ENCODE results near the gene CD200R1. TPM values are rescaled to one million over a fixed set of nuclear protein-coding genes. Genes with fewer than 3 reads are reported as not detected.
"Not testable (repeated sequence)": the region's sequence is repeated elsewhere in the genome, so short reads cannot be mapped to it uniquely, and the experiment has no call there.

CD200R1 gene
- total RNA-seq, 1 donor, result under 0.01 TPM

GRCh38 chr3:112925560-112925959, 49.3 kb downstream of the CD200R1 start:
- Histone ChIP-seq H3K27ac (ENCODE audit: low read depth, low read length) (no peak overlapping the region), H3K79me2 (ENCODE audit: insufficient read depth, low read length) (no peaks in the 10 kb centered on the region), H4K20me1 (ENCODE audit: insufficient read depth, low read length) (no peaks in the 10 kb centered on the region), H3K36me3 (ENCODE audit: insufficient read depth, low read length) (no peaks in the 10 kb centered on the region), H3K27me3 (ENCODE audit: insufficient read depth, low read length) (peaks cover 4% of the 10 kb centered on the region), H3K4me1 (ENCODE audit: insufficient read depth, low read length) (no peaks in the 10 kb centered on the region), H3K4me2 (ENCODE audit: insufficient read depth, low read length) (no peak overlapping the region), H2AFZ (ENCODE audit: low read length) (no peak overlapping the region), H3K4me3 (ENCODE audit: insufficient read depth, low read length) (no peak overlapping the region), H3K9me3 (ENCODE audit: low read depth, low read length) (no peaks in the 10 kb centered on the region)
- TF ChIP-seq, protein P1, sequence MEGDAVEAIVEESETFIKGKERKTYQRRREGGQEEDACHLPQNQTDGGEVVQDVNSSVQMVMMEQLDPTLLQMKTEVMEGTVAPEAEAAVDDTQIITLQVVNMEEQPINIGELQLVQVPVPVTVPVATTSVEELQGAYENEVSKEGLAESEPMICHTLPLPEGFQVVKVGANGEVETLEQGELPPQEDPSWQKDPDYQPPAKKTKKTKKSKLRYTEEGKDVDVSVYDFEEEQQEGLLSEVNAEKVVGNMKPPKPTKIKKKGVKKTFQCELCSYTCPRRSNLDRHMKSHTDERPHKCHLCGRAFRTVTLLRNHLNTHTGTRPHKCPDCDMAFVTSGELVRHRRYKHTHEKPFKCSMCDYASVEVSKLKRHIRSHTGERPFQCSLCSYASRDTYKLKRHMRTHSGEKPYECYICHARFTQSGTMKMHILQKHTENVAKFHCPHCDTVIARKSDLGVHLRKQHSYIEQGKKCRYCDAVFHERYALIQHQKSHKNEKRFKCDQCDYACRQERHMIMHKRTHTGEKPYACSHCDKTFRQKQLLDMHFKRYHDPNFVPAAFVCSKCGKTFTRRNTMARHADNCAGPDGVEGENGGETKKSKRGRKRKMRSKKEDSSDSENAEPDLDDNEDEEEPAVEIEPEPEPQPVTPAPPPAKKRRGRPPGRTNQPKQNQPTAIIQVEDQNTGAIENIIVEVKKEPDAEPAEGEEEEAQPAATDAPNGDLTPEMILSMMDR (IDR thresholded peaks at IDR 0.05; ENCODE audit: extremely low read depth, low read depth, low read length), result no peak
- no peak for DNase-seq (ENCODE audit: insufficient read length, low spot score, missing footprints)

DNA sequence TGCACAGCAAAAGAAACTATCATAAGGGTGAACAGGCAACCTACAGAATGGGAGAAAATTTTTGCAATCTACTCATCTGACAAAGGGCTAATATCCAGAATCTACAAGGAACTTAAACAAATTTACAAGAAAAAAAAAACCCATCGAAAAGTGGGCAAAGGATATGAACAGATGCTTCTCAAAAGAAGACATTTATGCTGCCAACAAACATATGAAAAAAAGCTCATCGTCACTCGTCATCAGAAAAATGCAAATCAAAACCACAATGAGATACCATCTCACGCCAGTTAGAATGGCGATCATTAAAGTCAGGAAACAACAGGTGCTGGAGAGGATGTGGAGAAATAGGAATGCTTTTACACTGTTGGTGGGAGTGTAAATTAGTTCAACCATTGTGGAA, 55.4 kb downstream of the CD200R1 start:
- H3K27me3 ChIP-seq (ENCODE audit: insufficient read depth, low read length); H3K27ac ChIP-seq (ENCODE audit: low read depth, low read length); DNase-seq (ENCODE audit: insufficient read length, low spot score, missing footprints); H3K4me2 ChIP-seq (ENCODE audit: insufficient read depth, low read length); H3K9me3 ChIP-seq (ENCODE audit: low read depth, low read length); H4K20me1 ChIP-seq (ENCODE audit: insufficient read depth, low read length); H3K36me3 ChIP-seq (ENCODE audit: insufficient read depth, low read length); H3K4me3 ChIP-seq (ENCODE audit: insufficient read depth, low read length); H3K79me2 ChIP-seq (ENCODE audit: insufficient read depth, low read length); H2AFZ ChIP-seq (ENCODE audit: low read length); H3K4me1 ChIP-seq (ENCODE audit: insufficient read depth, low read length): not testable (repeated sequence)

GRCh38 chr3:112908252-112908651, 66.7 kb downstream of the CD200R1 start:
- H3K27ac ChIP-seq (ENCODE audit: low read depth, low read length), result no peak overlapping the region
- H3K9me3 ChIP-seq (ENCODE audit: low read depth, low read length), result no peaks in the 10 kb centered on the region
- H4K20me1 ChIP-seq (ENCODE audit: insufficient read depth, low read length), result no peaks in the 10 kb centered on the region
- no peak overlapping the region for H2AFZ ChIP-seq (ENCODE audit: low read length)
- H3K79me2 ChIP-seq (ENCODE audit: insufficient read depth, low read length), result no peaks in the 10 kb centered on the region
- no peaks in the 10 kb centered on the region for H3K36me3 ChIP-seq (ENCODE audit: insufficient read depth, low read length)
- no peaks in the 10 kb centered on the region for H3K4me1 ChIP-seq (ENCODE audit: insufficient read depth, low read length)
- no peaks in the 10 kb centered on the region for H3K27me3 ChIP-seq (ENCODE audit: insufficient read depth, low read length)
- no peak overlapping the region for H3K4me3 ChIP-seq (ENCODE audit: insufficient read depth, low read length)
- TF ChIP-seq, protein P1 (IDR thresholded peaks at IDR 0.05; ENCODE audit: extremely low read depth, low read depth, low read length), result no peak
- no peak overlapping the region for H3K4me2 ChIP-seq (ENCODE audit: insufficient read depth, low read length)
- DNase-seq (ENCODE audit: insufficient read length, low spot score, missing footprints), result no peak

GRCh38 chr3:112904786-112905185, 70.1 kb downstream of the CD200R1 start:
- Histone ChIP-seq H3K36me3 (ENCODE audit: insufficient read depth, low read length) (no peaks in the 10 kb centered on the region), H3K27ac (ENCODE audit: low read depth, low read length) (no peak overlapping the region), H4K20me1 (ENCODE audit: insufficient read depth, low read length) (no peaks in the 10 kb centered on the region), H3K9me3 (ENCODE audit: low read depth, low read length) (no peaks in the 10 kb centered on the region), H2AFZ (ENCODE audit: low read length) (no peak overlapping the region), H3K27me3 (ENCODE audit: insufficient read depth, low read length) (no peaks in the 10 kb centered on the region), H3K4me2 (ENCODE audit: insufficient read depth, low read length) (no peak overlapping the region), H3K4me1 (ENCODE audit: insufficient read depth, low read length) (no peaks in the 10 kb centered on the region), H3K79me2 (ENCODE audit: insufficient read depth, low read length) (no peaks in the 10 kb centered on the region), H3K4me3 (ENCODE audit: insufficient read depth, low read length) (no peak overlapping the region)
- no peak for DNase-seq (ENCODE audit: insufficient read length, low spot score, missing footprints)
- TF ChIP-seq, protein P1 (IDR thresholded peaks at IDR 0.05; ENCODE audit: extremely low read depth, low read depth, low read length), result no peak

Measured in osteoblast (primary cell).